Panc1 (cell line): Measurements from ENCODE around the gene ALG1.
"Not testable (repeated sequence)": the region's sequence is repeated elsewhere in the genome, so short reads cannot be mapped to it uniquely, and the experiment has no call there.

Experiments
- CTCF ChIP-seq: fragments of 450-650 bp; IDR thresholded peaks from 2 replicates; pipeline ENCODE4 v1.5.1; 2017; ENCODE audit warnings: mild to moderate bottlenecking
- REST ChIP-seq, 2 experiments: IDR thresholded peaks; 2 replicates each; pipeline ENCODE4 v1.6.1; 2011 to 2012; ENCODE audit warnings: low read depth in 2 of 2, control low read depth in 1 of 2, low read length in 1 of 2, mild to moderate bottlenecking in 1 of 2, moderate library complexity in 1 of 2; ENCODE audit not compliant: insufficient read depth in 1 of 2

GRCh38 chr16:5117300-5118087 lies 45.9 kb downstream of the ALG1 start:
- TF ChIP-seq CTCF; REST (IDR thresholded peaks at IDR 0.05; ENCODE audit: insufficient read depth in 1 of 2, low read depth in 2 of 2, low read length in 1 of 2): not testable (repeated sequence)
